ENCODE measurements around the gene OLFML1. TPM values are rescaled to one million over a fixed set of nuclear protein-coding genes. Genes with fewer than 3 reads are reported as not detected.

OLFML1 gene
- total RNA-seq, 6 experiments from 2014 or later, result 2.2 to 5.5 (median 3.0) TPM

- ATAC-seq, result no peak
- no peaks in the 10 kb centered on the region for H3K36me3 ChIP-seq
Observed at GRCh38 chr11:7467652-7468051, 17.7 kb upstream of the OLFML1 start.

GRCh38 chr11:7469351-7469865 is 15.9 kb upstream of the OLFML1 start:
- Histone ChIP-seq H3K36me3 (no peaks in the 10 kb centered on the region), H3K27me3 (no peaks in the 10 kb centered on the region), H3K4me1 (no peaks in the 10 kb centered on the region), H3K4me3 (no peak overlapping the region), H3K27ac (no peak overlapping the region), H3K9me3 (no peaks in the 10 kb centered on the region)
- WGBS (ENCODE audit: insufficient coverage, low coverage, low lambda C conversion rate, missing lambda C conversion rate), result 73% methylated on average over 4 of the region's 5 CpGs
- intact Hi-C loops (cut with DNase I), result no loop called here
- no peak for DNase-seq
- no peak for ATAC-seq
- TF ChIP-seq CTCF (IDR thresholded peaks at IDR 0.05), result no peak
- no peak for TF ChIP-seq POLR2A (IDR thresholded peaks at IDR 0.05)

More at GRCh38 chr11:7467652-7468051, 17.7 kb upstream of the OLFML1 start:
- Histone ChIP-seq H3K27me3 (no peaks in the 10 kb centered on the region), H3K4me3 (no peak overlapping the region), H3K4me1 (no peaks in the 10 kb centered on the region), H3K9me3 (no peaks in the 10 kb centered on the region), H3K27ac (no peak overlapping the region)
- no peak for TF ChIP-seq POLR2A (IDR thresholded peaks at IDR 0.05)
- no peak for TF ChIP-seq CTCF (IDR thresholded peaks at IDR 0.05)
- DNase-seq, result no peak
- 100% methylated on average over 1 of the region's 2 CpGs for WGBS (ENCODE audit: insufficient coverage, low coverage, low lambda C conversion rate, missing lambda C conversion rate)
- intact Hi-C loops (cut with DNase I), result no loop called here

GRCh38 chr11:7471071-7471470 is 14.2 kb upstream of the OLFML1 start:
- Histone ChIP-seq H3K9me3 (no peaks in the 10 kb centered on the region), H3K27ac (no peak overlapping the region), H3K27me3 (no peaks in the 10 kb centered on the region), H3K4me3 (no peak overlapping the region), H3K36me3 (no peaks in the 10 kb centered on the region), H3K4me1 (no peaks in the 10 kb centered on the region)
- no peak for TF ChIP-seq CTCF (IDR thresholded peaks at IDR 0.05)
- ATAC-seq (no peak), DNase-seq (no peak)
- intact Hi-C loops (cut with DNase I), result no loop called here
- WGBS (ENCODE audit: insufficient coverage, low coverage, low lambda C conversion rate, missing lambda C conversion rate), result 70% methylated on average over 2 of the region's 7 CpGs

- Histone ChIP-seq H3K9me3 (no peaks in the 10 kb centered on the region), H3K36me3 (no peaks in the 10 kb centered on the region), H3K4me1 (no peaks in the 10 kb centered on the region), H3K27ac (no peak overlapping the region), H3K27me3 (no peaks in the 10 kb centered on the region), H3K4me3 (no peak overlapping the region)
- WGBS (ENCODE audit: insufficient coverage, low coverage, low lambda C conversion rate, missing lambda C conversion rate), result no CpG with 5 or more reads among the region's 1 CpG
- ATAC-seq, result peak in 2 of 4 donors; percentile 20 to 25
- no peak for DNase-seq
- TF ChIP-seq POLR2A (IDR thresholded peaks at IDR 0.05) (no peak), CTCF (IDR thresholded peaks at IDR 0.05) (no peak)
- intact Hi-C loops (cut with DNase I), result no loop called here
Observed at GRCh38 chr11:7473717-7474116, 11.6 kb upstream of the OLFML1 start.

- no peaks in the 10 kb centered on the region for H3K36me3 ChIP-seq
- H3K9me3 ChIP-seq, result no peaks in the 10 kb centered on the region
- intact Hi-C loops (cut with DNase I), result no loop called here
- no peaks in the 10 kb centered on the region for H3K27me3 ChIP-seq
- 57% methylated on average over 2 of the region's 2 CpGs for WGBS (ENCODE audit: insufficient coverage, low coverage, low lambda C conversion rate, missing lambda C conversion rate)
- no peak for DNase-seq
- TF ChIP-seq CTCF (IDR thresholded peaks at IDR 0.05) (no peak), POLR2A (IDR thresholded peaks at IDR 0.05) (no peak)
- no peaks in the 10 kb centered on the region for H3K4me1 ChIP-seq
- no peak overlapping the region for H3K4me3 ChIP-seq
- no peak overlapping the region for H3K27ac ChIP-seq
- peak in 2 of 4 donors; percentile 18 to 52 for ATAC-seq
Observed at GRCh38 chr11:7480113-7480512, 5.2 kb upstream of the OLFML1 start.

Data from right lobe of liver (tissue), 6 donors.